Prostate gland (tissue), 2 donors: Measurements from ENCODE around the gene SGF29.

ENCODE experiments used
- POLR2A ChIP-seq: fragments of 450-650 bp; IDR thresholded peaks from one replicate; pipeline ENCODE4 v1.6.1; 2016; ENCODE audit warnings: antibody characterized with exemption, mild to moderate bottlenecking
- TF ChIP-seq, protein P1 (sequence below), 4 experiments: fragments of 200-600 bp in 2 of 4; fragments of 450-650 bp in 2 of 4; sonication (generic) in 2 of 4; IDR thresholded peaks; 1 replicate in 3 of 4; 2 replicates in 1 of 4; pipeline ENCODE4 v1.5.1; 2016 to 2019; ENCODE audit warnings: antibody characterized with exemption in 4 of 4, mild to moderate bottlenecking in 2 of 4, moderate library complexity in 2 of 4

DNA sequence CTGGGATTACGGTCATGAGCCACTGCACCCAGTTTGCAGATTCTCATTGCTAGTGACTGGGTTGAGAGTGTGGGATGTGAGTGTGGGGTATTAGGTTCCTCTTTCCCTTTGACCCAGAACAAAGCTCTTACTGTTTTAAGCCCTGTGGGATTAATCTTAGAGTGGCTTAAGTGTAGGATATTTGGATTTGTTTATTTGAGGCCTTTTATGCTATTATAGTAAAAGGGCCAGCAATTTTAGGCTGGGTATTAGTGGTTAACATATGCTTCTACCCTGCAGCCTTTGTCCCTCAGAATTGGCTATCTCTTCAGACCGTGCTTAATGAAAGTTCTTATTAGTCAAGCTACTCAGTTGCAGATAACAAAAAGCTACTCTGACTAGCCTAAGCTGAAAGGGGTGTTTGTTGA lies 3.2 kb downstream of the SGF29 start:
- TF ChIP-seq, protein P1, sequence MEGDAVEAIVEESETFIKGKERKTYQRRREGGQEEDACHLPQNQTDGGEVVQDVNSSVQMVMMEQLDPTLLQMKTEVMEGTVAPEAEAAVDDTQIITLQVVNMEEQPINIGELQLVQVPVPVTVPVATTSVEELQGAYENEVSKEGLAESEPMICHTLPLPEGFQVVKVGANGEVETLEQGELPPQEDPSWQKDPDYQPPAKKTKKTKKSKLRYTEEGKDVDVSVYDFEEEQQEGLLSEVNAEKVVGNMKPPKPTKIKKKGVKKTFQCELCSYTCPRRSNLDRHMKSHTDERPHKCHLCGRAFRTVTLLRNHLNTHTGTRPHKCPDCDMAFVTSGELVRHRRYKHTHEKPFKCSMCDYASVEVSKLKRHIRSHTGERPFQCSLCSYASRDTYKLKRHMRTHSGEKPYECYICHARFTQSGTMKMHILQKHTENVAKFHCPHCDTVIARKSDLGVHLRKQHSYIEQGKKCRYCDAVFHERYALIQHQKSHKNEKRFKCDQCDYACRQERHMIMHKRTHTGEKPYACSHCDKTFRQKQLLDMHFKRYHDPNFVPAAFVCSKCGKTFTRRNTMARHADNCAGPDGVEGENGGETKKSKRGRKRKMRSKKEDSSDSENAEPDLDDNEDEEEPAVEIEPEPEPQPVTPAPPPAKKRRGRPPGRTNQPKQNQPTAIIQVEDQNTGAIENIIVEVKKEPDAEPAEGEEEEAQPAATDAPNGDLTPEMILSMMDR (IDR thresholded peaks at IDR 0.05), result no peak
- no peak for TF ChIP-seq POLR2A
